ENCODE results near the gene SMAD9. TPM values are rescaled to one million over a fixed set of nuclear protein-coding genes. Genes with fewer than 3 reads are reported as not detected.

Gene SMAD9
- total RNA-seq, 1 donor = 4.7 TPM

GRCh38 chr13:36862722-36863121, 57.3 kb downstream of the SMAD9 start:
- TF ChIP-seq CTCF (IDR thresholded peaks at IDR 0.05; ENCODE audit: extremely low read depth, low read depth, low read length) = no peak
- H3K27ac ChIP-seq (ENCODE audit: low read depth, low read length) = no peak overlapping the region

GRCh38 chr13:36862002-36862685, 57.9 kb downstream of the SMAD9 start:
- Histone ChIP-seq H3K27me3 (ENCODE audit: insufficient read depth, low read length) (no peaks in the 10 kb centered on the region), H4K20me1 (ENCODE audit: insufficient read depth, low read length) (no peaks in the 10 kb centered on the region), H3K36me3 (ENCODE audit: insufficient read depth, low read length) (no peaks in the 10 kb centered on the region), H3K4me1 (ENCODE audit: insufficient read depth, low read length) (no peaks in the 10 kb centered on the region), H3K9me3 (ENCODE audit: low read depth, low read length) (no peaks in the 10 kb centered on the region), H3K79me2 (ENCODE audit: insufficient read depth, low read length) (no peaks in the 10 kb centered on the region), H3K4me2 (ENCODE audit: insufficient read depth, low read length) (no peak overlapping the region), H3K4me3 (ENCODE audit: insufficient read depth, low read length) (no peak overlapping the region), H3K27ac (ENCODE audit: low read depth, low read length) (no peak overlapping the region), H2AFZ (ENCODE audit: low read length) (peak overlapping the region; percentile 13)
- TF ChIP-seq CTCF (IDR thresholded peaks at IDR 0.05; ENCODE audit: extremely low read depth, low read depth, low read length) = no peak
- no peak for DNase-seq (ENCODE audit: insufficient read length, low spot score, missing footprints)

More at GRCh38 chr13:36862722-36863121, 57.3 kb downstream of the SMAD9 start:
- Histone ChIP-seq H3K79me2 (ENCODE audit: insufficient read depth, low read length) (no peaks in the 10 kb centered on the region), H3K27me3 (ENCODE audit: insufficient read depth, low read length) (no peaks in the 10 kb centered on the region), H2AFZ (ENCODE audit: low read length) (peak overlapping the region; percentile 11), H3K9me3 (ENCODE audit: low read depth, low read length) (no peaks in the 10 kb centered on the region), H3K4me2 (ENCODE audit: insufficient read depth, low read length) (no peak overlapping the region), H3K4me3 (ENCODE audit: insufficient read depth, low read length) (no peak overlapping the region), H4K20me1 (ENCODE audit: insufficient read depth, low read length) (no peaks in the 10 kb centered on the region), H3K36me3 (ENCODE audit: insufficient read depth, low read length) (no peaks in the 10 kb centered on the region), H3K4me1 (ENCODE audit: insufficient read depth, low read length) (no peaks in the 10 kb centered on the region)
- DNase-seq (ENCODE audit: insufficient read length, low spot score, missing footprints) = no peak

GRCh38 chr13:36859259-36859658, 60.8 kb downstream of the SMAD9 start:
- no peaks in the 10 kb centered on the region for H4K20me1 ChIP-seq (ENCODE audit: insufficient read depth, low read length)
- H3K27me3 ChIP-seq (ENCODE audit: insufficient read depth, low read length) = no peaks in the 10 kb centered on the region
- no peaks in the 10 kb centered on the region for H3K9me3 ChIP-seq (ENCODE audit: low read depth, low read length)
- no peak overlapping the region for H3K27ac ChIP-seq (ENCODE audit: low read depth, low read length)
- no peak overlapping the region for H3K4me3 ChIP-seq (ENCODE audit: insufficient read depth, low read length)
- H3K4me2 ChIP-seq (ENCODE audit: insufficient read depth, low read length) = no peak overlapping the region
- no peak for DNase-seq (ENCODE audit: insufficient read length, low spot score, missing footprints)
- peaks cover 3% of the 10 kb centered on the region for H3K36me3 ChIP-seq (ENCODE audit: insufficient read depth, low read length)
- H2AFZ ChIP-seq (ENCODE audit: low read length) = no peak overlapping the region
- no peaks in the 10 kb centered on the region for H3K4me1 ChIP-seq (ENCODE audit: insufficient read depth, low read length)
- H3K79me2 ChIP-seq (ENCODE audit: insufficient read depth, low read length) = no peaks in the 10 kb centered on the region
- TF ChIP-seq CTCF (IDR thresholded peaks at IDR 0.05; ENCODE audit: extremely low read depth, low read depth, low read length) = no peak

- Histone ChIP-seq H2AFZ (ENCODE audit: low read length) (no peak overlapping the region), H4K20me1 (ENCODE audit: insufficient read depth, low read length) (no peaks in the 10 kb centered on the region), H3K4me1 (ENCODE audit: insufficient read depth, low read length) (no peaks in the 10 kb centered on the region), H3K4me2 (ENCODE audit: insufficient read depth, low read length) (no peak overlapping the region), H3K27ac (ENCODE audit: low read depth, low read length) (no peak overlapping the region), H3K27me3 (ENCODE audit: insufficient read depth, low read length) (no peaks in the 10 kb centered on the region), H3K4me3 (ENCODE audit: insufficient read depth, low read length) (no peak overlapping the region), H3K9me3 (ENCODE audit: low read depth, low read length) (no peaks in the 10 kb centered on the region), H3K79me2 (ENCODE audit: insufficient read depth, low read length) (no peaks in the 10 kb centered on the region), H3K36me3 (ENCODE audit: insufficient read depth, low read length) (peaks cover 3% of the 10 kb centered on the region)
- TF ChIP-seq CTCF (IDR thresholded peaks at IDR 0.05; ENCODE audit: extremely low read depth, low read depth, low read length) = peak; percentile 61
- peak; percentile 55 for DNase-seq (ENCODE audit: insufficient read length, low spot score, missing footprints)
These were observed 61.7 kb downstream of the SMAD9 start for GRCh38 chr13:36858290-36858689.

Data from osteoblast (primary cell).